Stomach (tissue), 9 donors: Measurements from ENCODE around the gene RDH14. TPM values are rescaled to one million over a fixed set of nuclear protein-coding genes. Genes with fewer than 3 reads are reported as not detected.

Source experiments
- DNase-seq, 2 donors: peaks; one replicate each; pipeline versions ENCODE4 v3.0.0 to v3.0.0-alpha.2; 2013 to 2019
- H3K27ac ChIP-seq, 5 donors: fragments of 200-600 bp in 4 of 5; sonication (generic) in 4 of 5; one replicate each; pipeline ENCODE4 v1.5.1; 2013 to 2019; ENCODE audit warnings: mild to moderate bottlenecking in 1 of 5, moderate library complexity in 1 of 5
- H3K27me3 ChIP-seq, 3 donors: fragments of 200-600 bp; sonication (generic); one replicate each; pipeline ENCODE4 v1.5.1; 2017 to 2019; ENCODE audit warnings: mixed run types in 1 of 3
- H3K36me3 ChIP-seq, 4 donors: fragments of 200-600 bp; sonication (generic); 1 replicate in 3 of 4; 2 replicates in 1 of 4; pipeline ENCODE4 v1.5.1; 2016 to 2019
- H3K4me1 ChIP-seq, 4 donors: fragments of 200-600 bp; sonication (generic); one replicate each; pipeline ENCODE4 v1.5.1; 2016 to 2019
- H3K4me3 ChIP-seq, 4 donors: fragments of 200-600 bp; sonication (generic) in 3 of 4; one replicate each; pipeline ENCODE4 v1.5.1; 2016 to 2019; ENCODE audit warnings: mild to moderate bottlenecking in 1 of 4
- H3K9me3 ChIP-seq, 4 donors: fragments of 200-600 bp; sonication (generic); one replicate each; pipeline ENCODE4 v1.5.1; 2016 to 2019
- CTCF ChIP-seq, 7 experiments: fragments of 450-650 bp in 4 of 7; fragments of 200-600 bp in 3 of 7; sonication (generic) in 3 of 7; IDR thresholded peaks; one replicate each; pipeline ENCODE4 v1.5.1; 2016 to 2019; ENCODE audit warnings: antibody characterized with exemption in 7 of 7, control low read depth in 2 of 7, mild to moderate bottlenecking in 1 of 7
- EP300 ChIP-seq: sonication (generic); formaldehyde crosslinking; IDR thresholded peaks from one replicate; pipeline ENCODE4 v1.6.1; 2017; ENCODE audit warnings: antibody characterized with exemption
- POLR2A ChIP-seq, 4 donors: fragments of 450-650 bp; IDR thresholded peaks; one replicate each; pipeline ENCODE4 v1.6.1; 2016; ENCODE audit warnings: antibody characterized with exemption in 4 of 4, control low read depth in 2 of 4, mild to moderate bottlenecking in 1 of 4, moderate library complexity in 1 of 4
- POLR2AphosphoS5 ChIP-seq, 3 donors: sonication (generic); formaldehyde crosslinking; IDR thresholded peaks; one replicate each; pipeline ENCODE4 v1.6.1; 2016; ENCODE audit warnings: antibody characterized with exemption in 3 of 3
- WGBS, 5 donors: extraction: QIAGEN DNeasy Blood & Tissue Kit in 3 of 5; methylation state at CpG; one replicate each; pipeline versions ENCODE4 v1.1.5 to v1.1.7; 2013 to 2018; 5-methylcytosine and 5-hydroxymethylcytosine counted together
- intact Hi-C: fragments of 100-400 bp; cut with DNase I; formaldehyde crosslinking; loops from one replicate; pipeline ENCODE4 v1.15.1; 2023; ENCODE audit warnings: low total_unique reads
- polyA plus RNA-seq, 3 donors: library from polyadenylated mRNA; stranded (reverse); fragments of 200-250 nt; gene quantifications; one replicate each; pipeline ENCODE4 v1.2.3, GENCODE V29; 2013
- total RNA-seq, 5 donors: library from RNA; depleted of rRNA; stranded (reverse); fragments of >200 nt; gene quantifications; one replicate each; pipeline versions ENCODE4 v1.1.0 to v1.2.3, GENCODE V29; 2014 to 2016
- donor health status: healthy with polysubstance abuse.
- donor health status: Bipolar disorder and iron deficiency.
- donor health status: healthy.

Gene RDH14
- total and polyA plus RNA-seq, 8 donors = 13.3 to 66.1 (median 34.9) TPM; not detected in 1

- no peak for DNase-seq
- Histone ChIP-seq H3K9me3 (no peaks in the 10 kb centered on the region), H3K4me1 (peaks cover 0 to 4% (median 0%) of the 10 kb centered on the region in 4 donors), H3K4me3 (no peak overlapping the region), H3K36me3 (no peaks in the 10 kb centered on the region), H3K27me3 (no peaks in the 10 kb centered on the region), H3K27ac (no peak overlapping the region)
- TF ChIP-seq EP300 = no peak
- TF ChIP-seq CTCF (IDR thresholded peaks at IDR 0.05) = no peak
- no peak for TF ChIP-seq POLR2AphosphoS5 (IDR thresholded peaks at IDR 0.05)
- no peak for TF ChIP-seq POLR2A (IDR thresholded peaks at IDR 0.05)
- intact Hi-C loops = no loop called here
- WGBS, 5 donors = 86 to 94% (median 89%) methylated on average over 1 of the region's 1 CpG
Observed at GRCh38 chr2:18536697-18537096, 23.8 kb downstream of the RDH14 start.

DNA sequence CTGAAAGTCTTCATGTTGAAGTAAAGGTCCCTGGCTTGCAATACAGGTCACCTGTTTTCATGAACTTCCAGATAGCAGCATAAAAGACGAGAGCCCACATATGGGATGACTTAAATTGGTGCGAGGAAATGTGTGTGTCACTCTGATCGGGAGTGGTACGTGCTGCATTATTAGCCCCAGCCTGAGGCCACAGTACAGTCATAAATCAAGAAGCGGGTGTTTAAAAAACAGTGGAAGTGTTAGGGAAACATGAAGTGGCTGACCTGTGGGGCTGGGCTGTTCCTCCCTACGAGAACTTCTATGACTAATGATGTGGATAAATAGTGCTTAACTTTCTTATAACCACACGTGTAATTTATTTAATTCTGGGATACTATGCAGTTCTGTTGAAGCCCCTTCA is 24.4 kb downstream of the RDH14 start:
- H3K9me3 ChIP-seq = no peaks in the 10 kb centered on the region
- 29 to 42% (median 33%) methylated on average over 7 of the region's 7 CpGs for WGBS, 5 donors
- DNase-seq = peak in 1 of 2 donors; percentile 60
- no peak overlapping the region for H3K4me3 ChIP-seq
- H3K27me3 ChIP-seq = no peaks in the 10 kb centered on the region
- H3K36me3 ChIP-seq = no peaks in the 10 kb centered on the region
- H3K4me1 ChIP-seq = peaks cover 0 to 4% (median 0%) of the 10 kb centered on the region in 4 donors
- intact Hi-C loops = no loop called here
- no peak for TF ChIP-seq CTCF (IDR thresholded peaks at IDR 0.05)
- no peak for TF ChIP-seq EP300
- peak overlapping the region in 1 of 5 donors; percentile 12 for H3K27ac ChIP-seq

DNA sequence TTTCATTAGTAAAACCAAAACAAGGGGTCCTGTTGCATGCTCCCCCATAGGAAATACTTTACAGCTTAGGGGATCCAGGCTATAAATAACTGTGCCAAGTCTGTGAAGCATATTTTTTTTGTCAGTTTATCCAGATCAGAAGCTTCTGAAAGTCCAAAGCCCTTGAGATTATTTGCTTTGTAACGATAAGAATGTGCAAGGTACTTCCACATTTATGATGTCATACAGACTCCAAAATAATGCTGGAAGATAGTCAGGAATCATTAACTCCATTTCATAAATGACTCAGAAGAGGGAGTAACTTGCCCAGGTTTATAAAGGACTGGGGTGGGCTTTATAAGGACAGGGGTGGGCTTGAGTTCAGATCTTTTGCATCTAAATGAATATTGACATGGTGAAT is 29.3 kb downstream of the RDH14 start:
- Histone ChIP-seq H3K27ac (no peak overlapping the region), H3K4me1 (peaks cover 0 to 4% (median 1%) of the 10 kb centered on the region in 4 donors), H3K4me3 (no peak overlapping the region), H3K36me3 (no peaks in the 10 kb centered on the region), H3K27me3 (no peaks in the 10 kb centered on the region), H3K9me3 (no peaks in the 10 kb centered on the region)
- DNase-seq = no peak
- no peak for TF ChIP-seq POLR2A (IDR thresholded peaks at IDR 0.05)
- no peak for TF ChIP-seq POLR2AphosphoS5 (IDR thresholded peaks at IDR 0.05)
- no peak for TF ChIP-seq CTCF (IDR thresholded peaks at IDR 0.05)
- TF ChIP-seq EP300 = no peak
- intact Hi-C loops = no loop called here
- 31 to 47% (median 39%) methylated on average over 1 of the region's 1 CpG for WGBS, 5 donors

- intact Hi-C loops = loop anchor here (10.0 kb wide), 2 partner anchors 217 to 837 kb away; no protein-coding TSS in a partner anchor
- TF ChIP-seq EP300 = no peak
- TF ChIP-seq POLR2AphosphoS5 (IDR thresholded peaks at IDR 0.05) = no peak
- TF ChIP-seq CTCF (IDR thresholded peaks at IDR 0.05) = no peak
Observed at GRCh38 chr2:18527822-18528221, 32.6 kb downstream of the RDH14 start.

More at GRCh38 chr2:18527822-18528221, 32.6 kb downstream of the RDH14 start:
- Histone ChIP-seq H3K4me1 (peaks cover 0 to 8% (median 0%) of the 10 kb centered on the region in 4 donors), H3K27ac (no peak overlapping the region), H3K36me3 (no peaks in the 10 kb centered on the region), H3K4me3 (no peak overlapping the region), H3K9me3 (no peaks in the 10 kb centered on the region), H3K27me3 (no peaks in the 10 kb centered on the region)
- 67 to 92% (median 81%) methylated on average over 4 of the region's 4 CpGs for WGBS, 5 donors
- DNase-seq = no peak
